K562 (cell line): ENCODE data around the gene RHEB. TPM values are rescaled to one million over a fixed set of nuclear protein-coding genes. Genes with fewer than 3 reads are reported as not detected.

Experiments used
- ATAC-seq: fragments of 200-7000 bp; cut with Tn5 transposase; 3 replicates; pipeline ENCODE4 v1.9.1; 2020; ENCODE audit warnings: moderate library complexity
- BruUV-seq: library from RNA; stranded (reverse); fragments of 400-500 nt; replicated peaks from 2 replicates; lab custom pipeline; 2021; lab: Mats Ljungman, UMichigan
- CTCF ChIA-PET: fragments of 300-600 bp; formaldehyde crosslinking; extraction: SDS; loops from one replicate; lab custom pipeline; 2021; ENCODE audit warnings: low intra/inter-chr PET ratio; lab: Yijun Ruan, JAX
- POLR2A ChIA-PET: fragments of 300-600, 350-650 bp; sonication (Branson Sonifier 250); formaldehyde crosslinking; extraction: SDS; loops from one replicate; lab custom pipeline; 2021; ENCODE audit warnings: antibody characterized with exemption, inconsistent platforms; lab: Yijun Ruan, JAX
- DNase-seq, 4 experiments: peaks; one replicate each; pipeline versions ENCODE4 v3.0.0 to v3.0.0-alpha.2; 2011 to 2018; ENCODE audit warnings: low spot score in 3 of 4, mixed read lengths in 3 of 4; ENCODE audit errors: extremely low read depth in 1 of 4
- FAIRE-seq: peaks from 2 replicates; lab custom pipeline; 2011; peaks lifted over from hg19 to GRCh38; lab: Jason Lieb, UNC
- H2AFZ ChIP-seq: 2 replicates; pipeline ENCODE4 v1.6.0; 2011; ENCODE audit warnings: low read depth, low read length, control low read depth, inconsistent platforms
- H3K27ac ChIP-seq: fragments of 200-600 bp; 3 replicates; pipeline ENCODE4 v1.8.0; 2011; ENCODE audit warnings: low read depth, mild to moderate bottlenecking, control low read depth, inconsistent platforms, low read length, moderate library complexity, mixed read lengths; ENCODE audit errors: extremely low read depth
- H3K27me3 ChIP-seq, 2 experiments: fragments of 300-600 bp in 1 of 2; 2 replicates in 1 of 2; 3 replicates in 1 of 2; pipeline versions ENCODE4 v1.6.0 to v1.8.0; 2011; ENCODE audit warnings: inconsistent platforms in 2 of 2, low read length in 2 of 2, mild to moderate bottlenecking in 1 of 2, mixed read lengths in 1 of 2, moderate library complexity in 1 of 2; ENCODE audit not compliant: control insufficient read depth in 2 of 2, insufficient read depth in 2 of 2
- H3K36me3 ChIP-seq: fragments of 300-600 bp; 3 replicates; pipeline ENCODE4 v1.8.0; 2011; ENCODE audit warnings: mild to moderate bottlenecking, low read length, inconsistent platforms; ENCODE audit not compliant: control insufficient read depth, insufficient read depth
- H3K4me1 ChIP-seq, 2 experiments: fragments of 200-600 bp in 1 of 2; replicated peaks in 1 of 2; 2 replicates in 1 of 2; 3 replicates in 1 of 2; pipeline versions ENCODE4 v1.5.1 to v1.8.0; 2011; ENCODE audit warnings: inconsistent platforms in 2 of 2, low read length in 2 of 2, mild to moderate bottlenecking in 1 of 2, mixed read lengths in 1 of 2, moderate library complexity in 1 of 2; ENCODE audit not compliant: control insufficient read depth in 2 of 2, insufficient read depth in 2 of 2
- H3K4me2 ChIP-seq: 2 replicates; pipeline ENCODE4 v1.6.1; 2011; ENCODE audit warnings: low read length, control low read depth, inconsistent platforms, mixed read lengths; ENCODE audit not compliant: insufficient read depth
- H3K4me3 ChIP-seq: fragments of 200-600 bp; sonication (generic), shearing (Covaris generic); 2 replicates; pipeline ENCODE4 v1.5.1; 2016; ENCODE audit warnings: control low read depth, inconsistent platforms
- H3K79me2 ChIP-seq: fragments of 200-600 bp; 3 replicates; pipeline ENCODE4 v1.8.0; 2011; ENCODE audit warnings: low read length, inconsistent platforms; ENCODE audit not compliant: control insufficient read depth, insufficient read depth
- H3K9ac ChIP-seq, 2 experiments: 2 replicates each; pipeline versions ENCODE4 v1.6.0 to v1.6.1; 2011; ENCODE audit warnings: low read depth in 2 of 2, low read length in 2 of 2, control low read depth in 1 of 2, inconsistent platforms in 1 of 2, mild to moderate bottlenecking in 1 of 2, mixed read lengths in 1 of 2; ENCODE audit not compliant: insufficient read depth in 1 of 2
- H3K9me1 ChIP-seq: one replicate; pipeline ENCODE4 v1.6.0; 2011; ENCODE audit warnings: inconsistent platforms, mild to moderate bottlenecking, low read length, moderate library complexity; ENCODE audit not compliant: control insufficient read depth, insufficient read depth
- H3K9me3 ChIP-seq: replicated peaks from 2 replicates; pipeline ENCODE4 v1.5.1; 2011; ENCODE audit warnings: low read depth, low read length, inconsistent platforms; ENCODE audit not compliant: control insufficient read depth, insufficient read depth
- H4K20me1 ChIP-seq: replicated peaks from 2 replicates; pipeline ENCODE4 v1.6.1; 2011; ENCODE audit warnings: low read length, inconsistent platforms, mixed read lengths; ENCODE audit not compliant: control insufficient read depth, insufficient read depth
- ADNP ChIP-seq: fragments of 200-800 bp; sonication (Bioruptor generic); IDR thresholded peaks from 2 replicates; pipeline ENCODE4 v1.6.1; 2016; ENCODE audit warnings: missing genetic modification characterization, missing compliant biosample characterization
- BRD4 ChIP-seq: fragments of 200-600 bp; sonication (generic); IDR thresholded peaks from 2 replicates; pipeline ENCODE4 v1.6.1; 2017; ENCODE audit warnings: inconsistent platforms
- CBX5 ChIP-seq: IDR thresholded peaks from 2 replicates; pipeline ENCODE4 v1.6.1; 2014; ENCODE audit warnings: low read depth, borderline replicate concordance
- ELF4 ChIP-seq: fragments of 450-650 bp; formaldehyde crosslinking; IDR thresholded peaks from 2 replicates; pipeline ENCODE4 v1.4.0; 2022; ENCODE audit warnings: missing genetic modification characterization
- ZC3H4 ChIP-seq: sonication (generic); formaldehyde crosslinking; IDR thresholded peaks from 2 replicates; pipeline ENCODE4 v1.9.0; 2021; ENCODE audit warnings: missing genetic modification reagents, borderline replicate concordance
- ZNF584 ChIP-seq: fragments of 200-800 bp; sonication (Bioruptor generic); IDR thresholded peaks from 2 replicates; pipeline ENCODE4 v1.6.1; 2016; ENCODE audit warnings: low read depth, mild to moderate bottlenecking, missing genetic modification characterization, missing compliant biosample characterization
- ZNF76 ChIP-seq: fragments of 250-450 bp; sonication (Bioruptor Pico); IDR thresholded peaks from 2 replicates; pipeline ENCODE4 v1.4.0; 2020; ENCODE audit warnings: mild to moderate bottlenecking, moderate library complexity, borderline replicate concordance
- ZNF830 ChIP-seq: fragments of 250-450 bp; sonication (Bioruptor Pico); IDR thresholded peaks from 2 replicates; pipeline ENCODE4 v1.5.0; 2021; ENCODE audit warnings: mild to moderate bottlenecking
- WGBS: fragments of 100-300 bp; shearing (Covaris generic); methylation state at CpG from one replicate; pipeline ENCODE4 v1.1.6; 2016; ENCODE audit warnings: low coverage, mixed read lengths; ENCODE audit not compliant: insufficient coverage; ENCODE audit errors: missing lambda C conversion rate; 5-methylcytosine and 5-hydroxymethylcytosine counted together
- in situ Hi-C: fragments of 300-500 bp; cut with MboI; formaldehyde crosslinking; loops from 4 replicates; pipeline ENCODE4 v1.15.0; 2018; ENCODE audit warnings: inconsistent platforms, mixed read lengths
- intact Hi-C: fragments of 100-400 bp; cut with micrococcal nuclease; formaldehyde crosslinking; loops from 2 replicates; pipeline ENCODE4 v1.14.2; 2022
- polyA plus RNA-seq, 8 experiments: library from polyadenylated mRNA; depleted of rRNA in 4 of 8; stranded (reverse) in 5 of 8; unstranded in 3 of 8; fragments of >200 nt; fragmentation: Nextera tagmentation in 2 of 8; fragmentation: Illumina TruSeq in 1 of 8; extraction: Ambion mirVana in 2 of 8; extraction: Trizol in 1 of 8; gene quantifications; 2 replicates each; pipeline versions ENCODE4 v1.2.1 to v1.2.3, GENCODE V29; 2011 to 2014; ENCODE audit warnings: inconsistent platforms in 1 of 8, missing spikeins in 1 of 8
- total RNA-seq, 7 experiments: library from RNA; depleted of rRNA in 6 of 7; stranded (reverse); fragments of >200 nt in 6 of 7; fragmentation: Illumina TruSeq in 2 of 7; extraction: Trizol in 2 of 7; gene quantifications; 2 replicates each; pipeline versions ENCODE4 v1.2.1 to v1.2.3, GENCODE V29; 2011 to 2021; ENCODE audit warnings: low replicate concordance in 1 of 7
- TF ChIP-seq, protein P1 (sequence below): fragments of 250-450 bp; sonication (Bioruptor Pico); IDR thresholded peaks from 2 replicates; pipeline ENCODE4 v1.4.0; 2020; ENCODE audit warnings: mild to moderate bottlenecking
- TF ChIP-seq, protein P2 (sequence below), 2 experiments: fragments of 250-450 bp in 1 of 2; fragments of 450-650 bp in 1 of 2; sonication (Bioruptor Pico) in 1 of 2; IDR thresholded peaks; 2 replicates each; pipeline versions ENCODE4 v1.6.1 to v1.8.0; 2016 to 2021; ENCODE audit warnings: mild to moderate bottlenecking in 2 of 2, moderate library complexity in 2 of 2, missing compliant biosample characterization in 1 of 2, missing genetic modification characterization in 1 of 2
- TF ChIP-seq, protein P3 (sequence below): fragments of 250-450 bp; sonication (Bioruptor Pico); IDR thresholded peaks from 2 replicates; pipeline ENCODE4 v1.9.0; 2021; ENCODE audit warnings: mild to moderate bottlenecking, inconsistent platforms
- TF ChIP-seq, protein P4 (sequence below), 2 experiments: fragments of 450-650 bp; IDR thresholded peaks; 2 replicates each; pipeline ENCODE4 v1.6.1; 2016
- TF ChIP-seq, protein P5 (sequence below): fragments of 250-450 bp; sonication (Bioruptor Pico); IDR thresholded peaks from 2 replicates; pipeline ENCODE4 v1.8.0; 2022; ENCODE audit warnings: moderate library complexity, mild to moderate bottlenecking, inconsistent platforms

The RHEB gene
- total and polyA plus RNA-seq, 9 of the 15 experiments (the other 6 are each of a cell fraction or from before 2014, with no cell fraction given) = 28.5 to 249 (median 182) TPM

DNA sequence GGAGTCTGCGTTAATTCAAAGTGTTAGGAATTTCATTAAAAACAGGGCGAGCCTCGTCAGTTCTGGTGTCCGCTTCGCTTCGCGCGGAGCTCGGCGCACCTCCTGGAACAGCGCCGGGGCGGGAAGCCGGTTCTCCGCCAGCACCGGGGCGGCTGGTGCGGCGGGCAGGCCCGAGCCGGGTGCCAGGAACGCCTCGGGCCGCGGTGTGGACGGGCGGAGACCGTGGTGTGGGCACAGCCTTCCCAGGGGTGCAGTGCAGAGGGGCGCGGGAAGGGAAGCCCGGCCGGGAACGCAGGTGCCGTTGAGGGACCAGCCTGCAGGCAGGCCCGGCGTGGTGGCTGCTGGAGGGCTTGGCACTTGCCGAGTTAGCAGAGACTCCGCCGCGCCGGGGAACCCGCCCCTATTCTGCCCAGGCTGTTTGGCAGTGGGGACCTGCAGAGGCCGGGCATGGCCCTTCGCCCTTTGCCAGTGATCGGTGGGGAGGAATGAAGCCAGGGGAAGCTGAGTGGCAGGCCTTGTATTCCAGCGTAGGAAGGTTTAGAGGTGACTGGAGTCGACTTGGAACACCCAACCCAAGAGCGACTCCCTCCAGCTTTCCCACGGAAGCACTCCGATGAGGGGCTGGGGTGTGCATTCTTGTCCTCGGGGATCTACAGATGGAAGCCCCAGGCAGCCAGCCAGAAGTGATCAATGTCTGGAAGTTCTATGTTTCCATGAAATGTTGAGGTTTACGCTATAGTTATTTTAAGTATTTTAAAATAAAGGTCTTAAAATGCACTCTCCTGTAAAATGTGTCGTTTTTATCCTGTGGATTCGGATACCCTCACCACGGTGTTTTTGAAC is 945 bp upstream of the RHEB start:
- Histone ChIP-seq H3K27me3 (peaks cover 3 to 4% of the 10 kb centered on the region in 2 experiments; a peak in 2 of 5 replicates), H3K9me1 (no peaks in the 10 kb centered on the region), H2AFZ (peak overlapping the region; percentile 91), H3K27ac (peak overlapping the region; percentile 89), H3K36me3 (peaks cover 10% of the 10 kb centered on the region; the same call in 1 of the 3 replicates), H3K79me2 (peaks cover 37% of the 10 kb centered on the region), H3K4me2 (peak overlapping the region; percentile 54), H3K9me3 (peaks cover 5% of the 10 kb centered on the region), H3K4me3 (peak overlapping the region; percentile 4; the same call in 1 of the 2 replicates), H3K4me1 (peaks cover 25% of the 10 kb centered on the region in 2 experiments; a peak in 4 of 5 replicates), H4K20me1 (peaks cover 30% of the 10 kb centered on the region), H3K9ac (peak overlapping the region; percentile 87 to 94; a peak in 3 of 4 replicates)
- in situ Hi-C loops = no loop called here
- POLR2A ChIA-PET = interaction anchor here (0.7 to 5.5 kb wide), 7 partner anchors 7 to 27 kb away, joined by 3 to 71 read pairs (median 3); no protein-coding TSS in a partner anchor
- CTCF ChIA-PET = no interaction called here
- WGBS = 95% methylated on average over 50 of the region's 55 CpGs
- no peak for DNase-seq
- intact Hi-C loops = no loop called here
- no peak for FAIRE-seq
- BruUV-seq = TSS peak; percentile 85
- ATAC-seq = no peak
- TF ChIP-seq, protein P1, sequence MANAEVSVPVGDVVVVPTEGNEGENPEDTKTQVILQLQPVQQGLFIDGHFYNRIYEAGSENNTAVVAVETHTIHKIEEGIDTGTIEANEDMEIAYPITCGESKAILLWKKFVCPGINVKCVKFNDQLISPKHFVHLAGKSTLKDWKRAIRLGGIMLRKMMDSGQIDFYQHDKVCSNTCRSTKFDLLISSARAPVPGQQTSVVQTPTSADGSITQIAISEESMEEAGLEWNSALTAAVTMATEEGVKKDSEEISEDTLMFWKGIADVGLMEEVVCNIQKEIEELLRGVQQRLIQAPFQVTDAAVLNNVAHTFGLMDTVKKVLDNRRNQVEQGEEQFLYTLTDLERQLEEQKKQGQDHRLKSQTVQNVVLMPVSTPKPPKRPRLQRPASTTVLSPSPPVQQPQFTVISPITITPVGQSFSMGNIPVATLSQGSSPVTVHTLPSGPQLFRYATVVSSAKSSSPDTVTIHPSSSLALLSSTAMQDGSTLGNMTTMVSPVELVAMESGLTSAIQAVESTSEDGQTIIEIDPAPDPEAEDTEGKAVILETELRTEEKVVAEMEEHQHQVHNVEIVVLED (CRISPR knock-in tag) = no peak
- TF ChIP-seq ZC3H4 (CRISPR knock-in tag) (peak; percentile 83), ZNF584 (no peak), ZNF76 (CRISPR knock-in tag) (peak; percentile 46; the same call in 1 of the 2 replicates), BRD4 (0 out of 2 replicates have a peak, but pooled peaks have one; percentile 29), ZNF830 (CRISPR knock-in tag) (peak; percentile 35; the same call in 1 of the 2 replicates), ELF4 (CRISPR knock-in tag) (no peak), ADNP (tag) (peak; percentile 89), CBX5 (peak; percentile 31; the same call in 1 of the 2 replicates)
- TF ChIP-seq, protein P2, sequence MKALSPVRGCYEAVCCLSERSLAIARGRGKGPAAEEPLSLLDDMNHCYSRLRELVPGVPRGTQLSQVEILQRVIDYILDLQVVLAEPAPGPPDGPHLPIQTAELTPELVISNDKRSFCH (CRISPR knock-in tag; IDR thresholded peaks at IDR 0.05) = no peak
- TF ChIP-seq, protein P2 (tag; IDR thresholded peaks at IDR 0.05) = peak; percentile 91
- TF ChIP-seq, protein P3, sequence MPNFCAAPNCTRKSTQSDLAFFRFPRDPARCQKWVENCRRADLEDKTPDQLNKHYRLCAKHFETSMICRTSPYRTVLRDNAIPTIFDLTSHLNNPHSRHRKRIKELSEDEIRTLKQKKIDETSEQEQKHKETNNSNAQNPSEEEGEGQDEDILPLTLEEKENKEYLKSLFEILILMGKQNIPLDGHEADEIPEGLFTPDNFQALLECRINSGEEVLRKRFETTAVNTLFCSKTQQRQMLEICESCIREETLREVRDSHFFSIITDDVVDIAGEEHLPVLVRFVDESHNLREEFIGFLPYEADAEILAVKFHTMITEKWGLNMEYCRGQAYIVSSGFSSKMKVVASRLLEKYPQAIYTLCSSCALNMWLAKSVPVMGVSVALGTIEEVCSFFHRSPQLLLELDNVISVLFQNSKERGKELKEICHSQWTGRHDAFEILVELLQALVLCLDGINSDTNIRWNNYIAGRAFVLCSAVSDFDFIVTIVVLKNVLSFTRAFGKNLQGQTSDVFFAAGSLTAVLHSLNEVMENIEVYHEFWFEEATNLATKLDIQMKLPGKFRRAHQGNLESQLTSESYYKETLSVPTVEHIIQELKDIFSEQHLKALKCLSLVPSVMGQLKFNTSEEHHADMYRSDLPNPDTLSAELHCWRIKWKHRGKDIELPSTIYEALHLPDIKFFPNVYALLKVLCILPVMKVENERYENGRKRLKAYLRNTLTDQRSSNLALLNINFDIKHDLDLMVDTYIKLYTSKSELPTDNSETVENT (CRISPR knock-in tag) = peak; percentile 28; the same call in 1 of the 2 replicates
- TF ChIP-seq, protein P4, sequence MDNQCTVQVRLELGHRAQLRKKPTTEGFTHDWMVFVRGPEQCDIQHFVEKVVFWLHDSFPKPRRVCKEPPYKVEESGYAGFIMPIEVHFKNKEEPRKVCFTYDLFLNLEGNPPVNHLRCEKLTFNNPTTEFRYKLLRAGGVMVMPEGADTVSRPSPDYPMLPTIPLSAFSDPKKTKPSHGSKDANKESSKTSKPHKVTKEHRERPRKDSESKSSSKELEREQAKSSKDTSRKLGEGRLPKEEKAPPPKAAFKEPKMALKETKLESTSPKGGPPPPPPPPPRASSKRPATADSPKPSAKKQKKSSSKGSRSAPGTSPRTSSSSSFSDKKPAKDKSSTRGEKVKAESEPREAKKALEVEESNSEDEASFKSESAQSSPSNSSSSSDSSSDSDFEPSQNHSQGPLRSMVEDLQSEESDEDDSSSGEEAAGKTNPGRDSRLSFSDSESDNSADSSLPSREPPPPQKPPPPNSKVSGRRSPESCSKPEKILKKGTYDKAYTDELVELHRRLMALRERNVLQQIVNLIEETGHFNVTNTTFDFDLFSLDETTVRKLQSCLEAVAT (IDR thresholded peaks at IDR 0.05) = no peak
- TF ChIP-seq, protein P5, sequence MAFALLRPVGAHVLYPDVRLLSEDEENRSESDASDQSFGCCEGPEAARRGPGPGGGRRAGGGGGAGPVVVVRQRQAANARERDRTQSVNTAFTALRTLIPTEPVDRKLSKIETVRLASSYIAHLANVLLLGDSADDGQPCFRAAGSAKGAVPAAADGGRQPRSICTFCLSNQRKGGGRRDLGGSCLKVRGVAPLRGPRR (CRISPR knock-in tag) = 0 out of 2 replicates have a peak, but pooled peaks have one; percentile 29
